Measurements from ENCODE around the gene ZHX3. TPM values are rescaled to one million over a fixed set of nuclear protein-coding genes. Genes with fewer than 3 reads are reported as not detected.

Gene ZHX3
- total and polyA plus RNA-seq, 8 donors: 6.6 to 59.3 (median 18.7) TPM

DNA sequence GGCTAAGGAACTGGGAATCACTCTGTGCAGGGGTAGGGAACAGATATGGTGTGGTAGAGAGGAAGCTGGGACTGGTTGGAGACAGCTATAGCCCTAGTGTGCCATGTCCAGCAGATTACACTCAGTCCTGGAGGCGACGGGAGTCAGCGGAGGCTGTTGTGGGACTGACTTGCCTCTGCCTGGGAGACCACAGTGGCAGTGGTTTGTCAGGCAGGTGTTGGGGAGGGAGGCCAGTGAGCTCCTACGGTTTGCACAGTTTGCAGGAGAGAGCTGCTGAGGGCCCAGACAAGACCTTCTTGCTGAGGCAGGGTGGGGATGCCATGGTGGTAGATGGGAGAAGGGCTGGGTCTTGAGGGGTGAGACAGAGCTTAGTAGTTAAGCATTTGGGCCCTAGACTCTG, 175.3 kb downstream of the ZHX3 start:
- DNase-seq: no peak
- 66 to 80% (median 78%) methylated on average over 4 of the region's 4 CpGs for WGBS, 5 donors
- Histone ChIP-seq H3K4me1 (peaks cover 64 to 90% (median 82%) of the 10 kb centered on the region in 4 donors), H3K27me3 (no peaks in the 10 kb centered on the region), H3K36me3 (peaks cover 0 to 6% (median 0%) of the 10 kb centered on the region in 4 donors), H3K9me3 (no peaks in the 10 kb centered on the region), H3K4me3 (no peak overlapping the region), H3K27ac (peak overlapping the region; percentile 28 to 97 (median 93))
- TF ChIP-seq POLR2AphosphoS5 (IDR thresholded peaks at IDR 0.05): no peak
- intact Hi-C loops (cut with DNase I; ENCODE audit: low total_unique reads): no loop called here

DNA sequence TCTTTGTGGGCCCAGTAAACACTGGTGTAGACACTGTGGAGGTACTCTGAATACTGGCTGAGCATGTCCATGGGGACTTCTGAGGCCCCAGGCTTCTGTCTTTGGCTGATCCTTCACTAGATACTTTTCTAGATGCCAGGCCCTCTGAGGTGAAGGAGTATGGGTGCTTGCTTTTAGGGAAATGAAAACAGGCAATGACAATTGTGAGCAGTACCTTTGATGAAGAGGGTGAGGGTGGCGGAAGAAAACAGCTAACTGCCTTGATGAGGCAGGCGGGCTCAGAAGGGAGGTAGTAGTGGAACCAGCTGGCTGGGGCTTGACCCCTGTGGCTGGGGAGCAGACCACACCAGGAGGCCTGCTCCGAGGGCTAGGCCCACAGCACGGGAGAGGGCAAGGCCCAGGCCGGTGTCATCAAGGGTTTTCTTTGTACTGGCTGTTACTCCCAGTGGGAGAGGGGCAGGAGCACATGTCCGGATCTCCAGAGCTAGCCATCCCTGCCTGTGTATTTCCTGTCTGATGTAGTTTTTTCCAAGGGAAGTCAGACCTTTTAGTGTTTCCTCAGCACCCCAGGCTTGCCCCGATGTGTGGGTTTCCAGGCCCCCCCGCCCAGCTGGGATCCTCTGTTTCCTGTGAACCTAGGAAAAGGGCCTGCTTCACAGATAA, 176.2 kb downstream of the ZHX3 start:
- WGBS, 5 donors: 57 to 62% (median 60%) methylated on average over 8 of the region's 8 CpGs
- no peak overlapping the region for H3K4me3 ChIP-seq
- peak in 1 of 2 donors; percentile 55 for DNase-seq

DNA sequence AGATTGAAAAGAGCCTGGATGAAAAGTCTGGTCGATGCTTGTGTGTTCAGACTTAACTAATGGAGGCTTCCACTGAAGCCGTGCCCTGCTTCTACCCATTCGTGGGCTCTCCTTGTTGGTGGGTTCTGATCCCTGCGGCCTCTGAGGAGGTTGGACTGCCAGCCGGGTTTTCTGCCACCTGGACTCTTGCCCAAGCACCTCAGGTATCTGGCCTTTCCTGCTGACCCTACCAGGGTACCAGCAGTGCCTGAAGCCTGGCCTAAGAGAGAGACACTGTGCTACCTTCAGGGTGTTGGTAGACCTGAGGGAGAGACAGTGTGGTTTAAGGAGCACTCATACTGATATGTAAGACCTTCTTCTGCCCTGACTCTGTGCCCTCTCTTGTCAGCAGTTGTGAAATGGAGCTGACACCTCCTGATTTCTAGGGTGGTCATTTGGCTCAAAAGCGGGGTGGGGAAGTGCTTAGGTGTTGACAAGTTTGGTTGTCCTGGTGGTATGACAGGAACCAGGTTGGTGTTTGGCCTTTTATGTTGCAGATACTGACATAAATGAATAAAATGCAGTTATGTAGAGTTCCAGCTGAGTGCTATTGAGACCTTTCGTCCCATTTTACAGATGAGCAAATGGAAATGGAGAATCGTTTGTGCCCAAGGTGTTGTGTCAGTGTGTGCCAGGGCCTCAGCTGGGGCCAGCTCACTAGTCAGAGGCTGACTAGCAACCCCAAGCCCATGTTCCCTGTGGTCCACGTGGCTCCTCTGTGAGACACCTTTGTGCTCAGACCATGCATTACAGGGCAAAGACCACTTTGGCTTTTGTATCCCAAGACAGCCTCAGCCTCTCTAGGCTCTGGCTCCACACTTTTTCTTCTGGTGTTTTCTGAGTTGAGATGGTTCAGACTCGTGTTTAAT, 177.1 kb downstream of the ZHX3 start:
- no peak for DNase-seq
- H3K4me1 ChIP-seq: peaks cover 57 to 85% (median 74%) of the 10 kb centered on the region in 4 donors

More for the DNA sequence above, 176.2 kb downstream of the ZHX3 start:
- intact Hi-C loops (cut with DNase I; ENCODE audit: low total_unique reads): no loop called here
- Histone ChIP-seq H3K36me3 (peaks cover 0 to 6% (median 0%) of the 10 kb centered on the region in 4 donors), H3K4me1 (peaks cover 62 to 85% (median 76%) of the 10 kb centered on the region in 4 donors), H3K27me3 (no peaks in the 10 kb centered on the region), H3K9me3 (no peaks in the 10 kb centered on the region), H3K27ac (peak overlapping the region; percentile 26 to 97 (median 93))
- TF ChIP-seq POLR2AphosphoS5 (IDR thresholded peaks at IDR 0.05): peak in 2 of 3 donors; percentile 11 to 26
- TF ChIP-seq, protein P1, sequence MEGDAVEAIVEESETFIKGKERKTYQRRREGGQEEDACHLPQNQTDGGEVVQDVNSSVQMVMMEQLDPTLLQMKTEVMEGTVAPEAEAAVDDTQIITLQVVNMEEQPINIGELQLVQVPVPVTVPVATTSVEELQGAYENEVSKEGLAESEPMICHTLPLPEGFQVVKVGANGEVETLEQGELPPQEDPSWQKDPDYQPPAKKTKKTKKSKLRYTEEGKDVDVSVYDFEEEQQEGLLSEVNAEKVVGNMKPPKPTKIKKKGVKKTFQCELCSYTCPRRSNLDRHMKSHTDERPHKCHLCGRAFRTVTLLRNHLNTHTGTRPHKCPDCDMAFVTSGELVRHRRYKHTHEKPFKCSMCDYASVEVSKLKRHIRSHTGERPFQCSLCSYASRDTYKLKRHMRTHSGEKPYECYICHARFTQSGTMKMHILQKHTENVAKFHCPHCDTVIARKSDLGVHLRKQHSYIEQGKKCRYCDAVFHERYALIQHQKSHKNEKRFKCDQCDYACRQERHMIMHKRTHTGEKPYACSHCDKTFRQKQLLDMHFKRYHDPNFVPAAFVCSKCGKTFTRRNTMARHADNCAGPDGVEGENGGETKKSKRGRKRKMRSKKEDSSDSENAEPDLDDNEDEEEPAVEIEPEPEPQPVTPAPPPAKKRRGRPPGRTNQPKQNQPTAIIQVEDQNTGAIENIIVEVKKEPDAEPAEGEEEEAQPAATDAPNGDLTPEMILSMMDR (IDR thresholded peaks at IDR 0.05): no peak

DNA sequence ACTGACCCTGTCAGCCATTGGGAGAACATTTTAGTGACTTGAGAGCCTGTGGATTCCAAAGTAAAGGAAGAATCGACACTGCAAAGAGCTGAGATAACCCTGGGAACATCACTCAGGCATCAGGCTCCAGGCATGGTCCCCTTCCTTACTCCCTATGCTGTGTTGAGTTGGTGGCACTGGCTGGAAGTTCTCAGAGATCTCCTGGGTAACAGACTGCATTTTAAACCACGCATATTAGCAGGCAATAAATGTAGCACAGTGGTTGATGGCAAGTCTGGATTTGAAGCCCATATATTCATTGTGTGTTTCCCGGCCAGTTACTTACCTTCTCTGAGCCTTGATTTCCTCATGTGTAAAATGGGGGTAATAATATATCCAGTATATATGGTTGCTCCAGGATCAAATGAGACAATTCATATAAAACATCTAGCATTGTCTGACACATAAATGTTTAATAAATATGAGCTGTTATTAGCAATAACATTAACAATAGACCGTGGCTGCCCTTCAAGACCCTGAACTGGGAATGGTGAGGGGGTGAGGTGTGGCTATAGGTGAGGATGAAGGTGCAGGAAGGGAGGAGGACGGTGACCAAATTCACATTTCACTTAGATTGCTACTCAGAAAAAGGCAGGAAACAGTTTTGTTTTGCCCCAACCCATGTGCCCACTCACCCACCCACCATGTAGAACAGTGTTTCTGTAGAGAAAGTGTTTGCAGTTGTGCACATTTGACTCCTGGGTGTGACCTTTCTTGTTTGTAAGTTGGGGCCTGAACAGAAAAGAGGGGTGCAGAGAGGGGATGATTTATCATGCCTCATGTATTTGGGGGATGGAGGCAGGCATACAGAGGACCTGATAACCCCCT, 178.1 kb downstream of the ZHX3 start:
- 58 to 65% (median 62%) methylated on average over 5 of the region's 5 CpGs for WGBS, 5 donors
- H3K4me3 ChIP-seq: peak overlapping the region; percentile 74 to 91 (median 82)
- H3K27ac ChIP-seq: peak overlapping the region; percentile 23 to 97 (median 93)
- H3K36me3 ChIP-seq: peaks cover 0 to 5% (median 0%) of the 10 kb centered on the region in 4 donors
- H3K9me3 ChIP-seq: no peaks in the 10 kb centered on the region
- TF ChIP-seq POLR2AphosphoS5 (IDR thresholded peaks at IDR 0.05) (no peak), EP300 (IDR thresholded peaks at IDR 0.05) (no peak), POLR2A (IDR thresholded peaks at IDR 0.05) (no peak)
- TF ChIP-seq, protein P1 (IDR thresholded peaks at IDR 0.05): no peak
- DNase-seq: no peak
- H3K4me1 ChIP-seq: peaks cover 51 to 77% (median 71%) of the 10 kb centered on the region in 4 donors
- H3K27me3 ChIP-seq: no peaks in the 10 kb centered on the region
- intact Hi-C loops (cut with DNase I; ENCODE audit: low total_unique reads): no loop called here

More for the DNA sequence above, 177.1 kb downstream of the ZHX3 start:
- no peaks in the 10 kb centered on the region for H3K9me3 ChIP-seq
- no peak overlapping the region for H3K4me3 ChIP-seq
- intact Hi-C loops (cut with DNase I; ENCODE audit: low total_unique reads): no loop called here
- peak overlapping the region; percentile 25 to 97 (median 93) for H3K27ac ChIP-seq
- 50 to 60% (median 56%) methylated on average over 8 to 10 of the region's 10 CpGs for WGBS, 5 donors
- TF ChIP-seq, protein P1 (IDR thresholded peaks at IDR 0.05): no peak
- TF ChIP-seq EP300 (IDR thresholded peaks at IDR 0.05): no peak
- no peak for TF ChIP-seq POLR2A (IDR thresholded peaks at IDR 0.05)
- no peak for TF ChIP-seq POLR2AphosphoS5 (IDR thresholded peaks at IDR 0.05)
- no peaks in the 10 kb centered on the region for H3K27me3 ChIP-seq
- peaks cover 0 to 6% (median 0%) of the 10 kb centered on the region in 4 donors for H3K36me3 ChIP-seq

Measured in stomach (tissue), 9 donors.